SHP77 treated with DMSO at 0.1 percent for 48 hours (cell line): ENCODE measurements around the gene HEG1.

Source experiments
- DNase-seq: peaks from one replicate; lab custom pipeline; 2025; lab: John Stamatoyannopoulos, UW

HEG1 gene

GRCh38 chr3:124942613-124943012 lies 113.2 kb downstream of the HEG1 start:
- no peak for DNase-seq

- no peak for DNase-seq
Observed at GRCh38 chr3:124941771-124942170, 114.0 kb downstream of the HEG1 start.

- DNase-seq: no peak
Observed at GRCh38 chr3:124939661-124940060, 116.1 kb downstream of the HEG1 start.

GRCh38 chr3:124938896-124939295 lies 116.9 kb downstream of the HEG1 start:
- DNase-seq: no peak

- no peak for DNase-seq
Observed at GRCh38 chr3:124937049-124937448, 118.7 kb downstream of the HEG1 start.

GRCh38 chr3:124935794-124936542 lies 119.8 kb downstream of the HEG1 start:
- DNase-seq: no peak

- no peak for DNase-seq
Observed at GRCh38 chr3:124935264-124935663, 120.5 kb downstream of the HEG1 start.

GRCh38 chr3:124934577-124934976 lies 121.2 kb downstream of the HEG1 start, which contains the start of gene MUC13:
MUC13 (minus strand) TSS chr3:124934751; CDS start chr3:124934712, 39 bp downstream.
- no peak for DNase-seq

GRCh38 chr3:124928333-124929202 lies 127.2 kb downstream of the HEG1 start:
- peak; percentile 40 for DNase-seq

GRCh38 chr3:124927574-124928045 lies 128.2 kb downstream of the HEG1 start:
- DNase-seq: no peak

GRCh38 chr3:124926426-124927101 lies 129.2 kb downstream of the HEG1 start:
- no peak for DNase-seq

- no peak for DNase-seq
Observed at GRCh38 chr3:124924741-124925140, 131.1 kb downstream of the HEG1 start.

- DNase-seq: no peak
Observed at GRCh38 chr3:124923833-124924232, 132.0 kb downstream of the HEG1 start.

- no peak for DNase-seq
Observed at GRCh38 chr3:124920718-124921117, 135.1 kb downstream of the HEG1 start.

GRCh38 chr3:124919756-124920155 lies 136.0 kb downstream of the HEG1 start:
- DNase-seq: no peak

- DNase-seq: no peak
Observed at GRCh38 chr3:124918524-124918923, 137.3 kb downstream of the HEG1 start.

- no peak for DNase-seq
Observed at GRCh38 chr3:124916837-124917409, 138.9 kb downstream of the HEG1 start.
